ENCODE data around the gene MRLN.
A peak's percentile ranks its signal among the peaks of the same experiment; 100 is the strongest.

GRCh38 chr10:59709395-59710125, 43.7 kb downstream of the MRLN start, which contains the start of gene SLC16A9:
- peak; percentile 19 to 33 for TF ChIP-seq CTCF (conservative IDR thresholded peaks at IDR 0.05 in 1 of 2, IDR thresholded peaks at IDR 0.05 in 1 of 2; ENCODE audit: low read depth in 1 of 2, low read length in 2 of 2)
- no peak for TF ChIP-seq EZH2 (IDR thresholded peaks at IDR 0.05; ENCODE audit: low read length, missing control alignments)

Measured in fibroblast of lung (primary cell).